H1 (cell line): ENCODE results near the gene NYAP2. TPM values are rescaled to one million over a fixed set of nuclear protein-coding genes. Genes with fewer than 3 reads are reported as not detected.

Experiments
- CHD7 ChIP-seq: fragments of 300-600 bp; sonication (generic); IDR thresholded peaks from 2 replicates; pipeline ENCODE4 v1.7.1; 2012; ENCODE audit warnings: low read length, moderate library complexity, mild to moderate bottlenecking, inconsistent platforms; ENCODE audit not compliant: insufficient replicate concordance
- GABPA ChIP-seq: IDR thresholded peaks from 2 replicates; pipeline ENCODE4 v1.6.1; 2011; ENCODE audit warnings: mild to moderate bottlenecking, low read length, moderate library complexity, borderline replicate concordance; ENCODE audit not compliant: insufficient read depth
- SAP30 ChIP-seq: fragments of 300-600 bp; sonication (generic); IDR thresholded peaks from 2 replicates; pipeline ENCODE4 v1.7.1; 2012; ENCODE audit warnings: low read length, moderate library complexity, mild to moderate bottlenecking, inconsistent platforms; ENCODE audit not compliant: insufficient read depth, insufficient replicate concordance
- polyA plus RNA-seq, 7 experiments: library from polyadenylated mRNA; depleted of rRNA in 3 of 7; stranded (reverse) in 5 of 7; unstranded in 2 of 7; fragments of >200 nt in 5 of 7; fragments of 200-250 nt in 2 of 7; gene quantifications; 1 replicate in 5 of 7; 2 replicates in 1 of 7; 4 replicates in 1 of 7; pipeline versions ENCODE4 v1.2.1 to v1.2.3, GENCODE V29; 2011 to 2013; ENCODE audit warnings: missing spikeins in 2 of 7, mixed read lengths in 2 of 7
- total RNA-seq: library from RNA; stranded (reverse); fragmentation: NEBNext Ultra II Directional; extraction: Animal tissue kit (Norgen Biotek cat#: 25700); gene quantifications from 2 replicates; pipeline ENCODE4 v1.2.1, GENCODE V29; 2021
- TF ChIP-seq, protein P1 (sequence below): IDR thresholded peaks from 2 replicates; pipeline ENCODE4 v1.6.1; 2012; ENCODE audit warnings: inconsistent platforms

The NYAP2 gene
- total and polyA plus RNA-seq, 2 of the 8 experiments (the other 6 are each of a cell fraction or from before 2014, with no cell fraction given), result not detected

DNA sequence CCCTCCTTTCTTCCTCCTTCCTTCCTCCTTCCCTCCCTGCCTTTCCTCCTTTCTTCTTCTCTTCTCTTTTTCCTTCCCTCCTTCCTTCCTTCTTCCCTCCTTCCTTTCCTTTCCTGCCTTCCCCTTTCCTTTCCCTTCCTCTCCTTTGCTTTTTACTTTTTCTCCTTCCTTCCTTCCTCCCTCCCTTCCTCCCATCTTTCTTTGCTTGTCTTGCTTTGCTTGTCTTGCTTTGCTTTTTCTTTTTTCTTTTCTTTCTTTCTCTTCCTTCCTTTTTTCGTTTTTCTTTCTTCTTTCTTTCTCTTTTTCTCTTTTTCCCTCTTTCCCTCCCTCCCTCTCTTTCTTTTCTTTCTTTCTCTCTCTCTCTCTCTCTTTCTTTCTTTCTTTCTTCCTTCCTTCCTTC lies 113.0 kb downstream of the NYAP2 start (continued):
- TF ChIP-seq CHD7, result no peak
- no peak for TF ChIP-seq SAP30
- TF ChIP-seq GABPA, result no peak
- TF ChIP-seq, protein P1, sequence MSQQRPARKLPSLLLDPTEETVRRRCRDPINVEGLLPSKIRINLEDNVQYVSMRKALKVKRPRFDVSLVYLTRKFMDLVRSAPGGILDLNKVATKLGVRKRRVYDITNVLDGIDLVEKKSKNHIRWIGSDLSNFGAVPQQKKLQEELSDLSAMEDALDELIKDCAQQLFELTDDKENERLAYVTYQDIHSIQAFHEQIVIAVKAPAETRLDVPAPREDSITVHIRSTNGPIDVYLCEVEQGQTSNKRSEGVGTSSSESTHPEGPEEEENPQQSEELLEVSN, result no peak
